Ishikawa (cell line): Measurements from ENCODE around the gene PTPRU.

Experiments used
- USF1 ChIP-seq: IDR thresholded peaks from 2 replicates; pipeline ENCODE4 v1.6.1; 2012
- TF ChIP-seq, protein P1 (sequence below): IDR thresholded peaks from 2 replicates; pipeline ENCODE4 v1.6.1; 2012

GRCh38 chr1:29289493-29289892 lies 53.2 kb downstream of the PTPRU start:
- TF ChIP-seq, protein P1, sequence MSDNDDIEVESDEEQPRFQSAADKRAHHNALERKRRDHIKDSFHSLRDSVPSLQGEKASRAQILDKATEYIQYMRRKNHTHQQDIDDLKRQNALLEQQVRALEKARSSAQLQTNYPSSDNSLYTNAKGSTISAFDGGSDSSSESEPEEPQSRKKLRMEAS = no peak
- no peak for TF ChIP-seq USF1
